NB4 (cell line): Measurements from ENCODE around the gene KDM4B.

ENCODE experiments used
- DNase-seq: peaks from one replicate; pipeline ENCODE4 v3.0.0; 2010; ENCODE audit warnings: low read depth
- H3K4me3 ChIP-seq: one replicate; pipeline ENCODE4 v1.5.1; 2011; ENCODE audit warnings: mild to moderate bottlenecking, low read depth, low read length, moderate library complexity
- MYC ChIP-seq: IDR thresholded peaks from 2 replicates; pipeline ENCODE4 v1.6.1; 2011; ENCODE audit warnings: low read depth, low read length
- POLR2A ChIP-seq: IDR thresholded peaks from 2 replicates; pipeline ENCODE4 v1.6.1; 2011; ENCODE audit warnings: mild to moderate bottlenecking; ENCODE audit not compliant: insufficient read length; ENCODE audit errors: extremely low read depth
- TF ChIP-seq, protein P1 (sequence below): IDR thresholded peaks from 2 replicates; pipeline ENCODE4 v1.6.1; 2011; ENCODE audit warnings: low read depth, low read length
- TF ChIP-seq, protein P2 (sequence below): IDR thresholded peaks from one replicate; pipeline ENCODE4 v1.5.1; 2012; ENCODE audit warnings: low read depth, low read length

Gene KDM4B

DNA sequence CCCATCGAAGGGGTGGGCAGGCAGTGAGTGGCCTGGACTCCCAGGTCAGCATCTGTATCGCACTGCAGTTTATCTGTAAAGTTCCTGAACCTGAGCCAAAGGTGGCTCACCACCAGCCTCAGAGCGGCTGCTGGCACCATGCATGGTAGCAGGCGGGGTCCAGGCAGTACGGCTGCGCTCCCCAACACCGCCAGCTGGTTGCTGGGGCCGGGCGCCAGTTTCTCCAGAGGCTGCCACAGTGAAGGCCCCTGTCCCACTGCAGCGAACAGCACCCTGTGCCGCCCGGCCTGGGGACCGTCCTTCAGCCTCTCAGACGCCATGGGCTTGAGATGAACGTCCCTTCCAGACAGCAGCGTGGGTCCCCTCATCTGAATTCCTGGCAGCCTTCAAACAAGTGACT, 109.8 kb downstream of the KDM4B start:
- no peak for TF ChIP-seq POLR2A
- no peak for DNase-seq
- H3K4me3 ChIP-seq: no peak overlapping the region

DNA sequence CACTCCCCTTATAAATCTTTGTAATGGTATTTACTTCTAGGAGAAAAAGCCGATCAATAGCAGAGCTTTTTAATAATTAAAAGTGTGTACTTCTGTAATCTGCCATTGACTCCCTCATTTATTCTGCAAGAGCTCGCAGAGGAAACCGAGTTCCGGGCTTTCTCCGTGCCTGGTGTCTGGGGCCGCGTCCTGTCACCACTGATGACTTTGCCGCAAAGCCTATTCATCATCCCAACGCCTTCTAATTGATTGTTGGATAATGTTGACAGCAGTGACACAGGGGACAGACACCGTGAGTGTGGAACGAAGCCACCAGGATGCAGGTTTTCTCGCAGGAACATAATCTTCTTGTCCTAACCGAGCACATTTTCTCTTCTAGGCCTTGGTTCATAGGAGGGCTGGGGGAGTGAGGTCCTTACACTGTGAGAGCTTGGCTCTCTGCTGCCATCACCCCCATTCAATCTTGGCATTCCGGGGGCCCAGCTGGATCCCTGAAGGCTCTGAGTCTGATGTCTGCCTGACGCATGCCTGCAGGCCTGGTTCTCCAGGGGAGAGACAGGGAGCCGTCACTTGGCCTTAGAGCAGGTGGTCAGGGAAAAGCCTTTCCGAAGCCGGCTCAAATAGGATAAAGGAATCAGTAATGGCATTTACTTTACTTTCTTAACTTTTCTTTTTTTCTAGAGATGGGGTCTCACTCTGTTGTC, 110.3 kb downstream of the KDM4B start:
- TF ChIP-seq, protein P1, sequence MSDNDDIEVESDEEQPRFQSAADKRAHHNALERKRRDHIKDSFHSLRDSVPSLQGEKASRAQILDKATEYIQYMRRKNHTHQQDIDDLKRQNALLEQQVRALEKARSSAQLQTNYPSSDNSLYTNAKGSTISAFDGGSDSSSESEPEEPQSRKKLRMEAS: no peak
- TF ChIP-seq, protein P2, sequence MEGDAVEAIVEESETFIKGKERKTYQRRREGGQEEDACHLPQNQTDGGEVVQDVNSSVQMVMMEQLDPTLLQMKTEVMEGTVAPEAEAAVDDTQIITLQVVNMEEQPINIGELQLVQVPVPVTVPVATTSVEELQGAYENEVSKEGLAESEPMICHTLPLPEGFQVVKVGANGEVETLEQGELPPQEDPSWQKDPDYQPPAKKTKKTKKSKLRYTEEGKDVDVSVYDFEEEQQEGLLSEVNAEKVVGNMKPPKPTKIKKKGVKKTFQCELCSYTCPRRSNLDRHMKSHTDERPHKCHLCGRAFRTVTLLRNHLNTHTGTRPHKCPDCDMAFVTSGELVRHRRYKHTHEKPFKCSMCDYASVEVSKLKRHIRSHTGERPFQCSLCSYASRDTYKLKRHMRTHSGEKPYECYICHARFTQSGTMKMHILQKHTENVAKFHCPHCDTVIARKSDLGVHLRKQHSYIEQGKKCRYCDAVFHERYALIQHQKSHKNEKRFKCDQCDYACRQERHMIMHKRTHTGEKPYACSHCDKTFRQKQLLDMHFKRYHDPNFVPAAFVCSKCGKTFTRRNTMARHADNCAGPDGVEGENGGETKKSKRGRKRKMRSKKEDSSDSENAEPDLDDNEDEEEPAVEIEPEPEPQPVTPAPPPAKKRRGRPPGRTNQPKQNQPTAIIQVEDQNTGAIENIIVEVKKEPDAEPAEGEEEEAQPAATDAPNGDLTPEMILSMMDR: no peak
- no peak for TF ChIP-seq POLR2A
- TF ChIP-seq MYC: no peak

DNA sequence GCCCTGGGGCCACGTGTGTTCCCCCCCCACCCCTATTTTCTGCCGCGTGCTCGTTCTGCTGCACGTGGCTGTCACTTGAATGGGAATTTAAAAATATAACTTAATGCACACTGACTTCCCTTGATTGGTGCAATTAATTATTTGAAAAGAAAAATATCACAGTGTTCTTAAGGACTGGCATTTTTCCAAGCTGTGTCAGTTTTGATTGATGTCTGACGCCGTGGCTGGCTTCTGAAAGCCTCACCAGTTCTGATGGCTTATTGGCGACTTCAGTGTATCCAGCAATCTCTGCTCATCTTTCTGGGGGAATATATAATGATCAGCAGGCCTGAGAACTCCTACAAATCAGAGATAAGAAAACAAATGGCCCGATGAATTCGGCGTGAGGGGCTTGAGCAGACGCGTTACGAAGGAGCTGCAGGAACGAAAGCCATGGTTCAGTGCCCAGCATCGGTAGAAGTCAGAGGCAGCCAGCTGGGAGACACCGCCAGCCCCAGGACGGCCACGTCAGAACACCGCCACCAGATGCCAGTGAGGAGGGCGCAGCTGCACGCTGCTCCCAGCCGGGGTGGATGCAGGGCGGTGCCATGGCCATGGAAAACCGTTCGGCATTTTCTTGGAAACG, 111.2 kb downstream of the KDM4B start:
- TF ChIP-seq POLR2A (no peak), MYC (no peak)
- TF ChIP-seq, protein P2: no peak
- TF ChIP-seq, protein P1: no peak
- DNase-seq: no peak
- no peak overlapping the region for H3K4me3 ChIP-seq

More for the DNA sequence above, 110.3 kb downstream of the KDM4B start:
- DNase-seq: no peak
- H3K4me3 ChIP-seq: no peak overlapping the region

DNA sequence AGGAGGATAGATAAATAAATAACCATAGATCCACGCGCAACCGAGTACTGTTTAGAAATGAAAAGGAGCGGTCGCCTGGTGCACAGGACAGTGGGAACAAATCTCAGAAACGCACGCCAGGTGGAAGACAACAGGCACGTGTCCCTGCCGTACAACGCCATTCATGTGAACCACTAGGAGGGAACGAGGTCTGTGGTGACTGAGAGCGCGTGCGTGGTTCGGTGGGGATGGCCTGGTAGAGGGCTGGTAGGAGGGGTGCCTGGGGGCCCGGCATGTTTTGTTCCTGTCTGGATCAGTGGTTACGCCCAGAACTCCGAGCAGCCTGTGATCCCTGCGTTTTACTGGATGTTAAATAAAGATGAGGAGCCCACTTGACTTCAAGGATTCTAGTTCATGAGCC, 111.9 kb downstream of the KDM4B start:
- H3K4me3 ChIP-seq: no peak overlapping the region

DNA sequence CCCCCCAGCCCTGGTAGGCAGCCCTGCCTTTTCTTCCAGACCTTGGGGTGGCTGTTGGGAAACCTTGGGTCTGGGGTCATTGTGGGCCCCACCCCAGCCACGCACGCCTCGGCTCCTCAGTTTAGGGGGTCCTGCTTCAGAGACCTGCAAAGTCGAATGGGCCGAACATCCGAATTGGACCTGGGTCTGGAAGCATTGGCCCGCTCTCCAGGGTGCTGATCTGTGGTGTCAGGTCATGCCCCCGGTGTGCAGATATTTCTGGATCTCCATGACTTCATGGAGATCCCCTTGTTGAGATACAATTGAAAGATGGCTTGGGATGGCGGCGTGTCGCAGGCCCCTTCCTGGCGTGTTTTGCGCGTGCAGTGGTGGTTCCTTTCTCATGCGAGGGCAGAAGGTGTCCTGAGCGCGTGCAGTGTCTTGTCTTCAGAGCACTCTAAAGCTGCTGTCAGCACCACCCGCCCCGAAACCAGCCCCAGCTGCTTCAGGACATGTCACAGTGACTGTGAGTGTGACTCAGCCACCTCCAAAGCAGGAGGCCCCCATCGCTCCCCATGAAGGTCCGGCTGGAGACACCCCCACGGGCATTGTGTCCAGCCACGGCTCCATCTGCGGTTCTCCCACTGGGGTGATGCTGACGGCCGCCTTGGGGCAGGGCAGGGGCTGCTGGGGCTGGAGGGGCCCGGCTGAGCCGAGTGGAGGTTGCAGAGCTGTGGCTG, 112.7 kb downstream of the KDM4B start:
- TF ChIP-seq, protein P1: no peak
- no peak for TF ChIP-seq POLR2A
- TF ChIP-seq, protein P2: no peak
- no peak for TF ChIP-seq MYC
- no peak overlapping the region for H3K4me3 ChIP-seq
- DNase-seq: no peak

More for the DNA sequence above, 111.9 kb downstream of the KDM4B start:
- DNase-seq: no peak
- TF ChIP-seq, protein P2: no peak
- TF ChIP-seq MYC: no peak
- TF ChIP-seq POLR2A: no peak
- TF ChIP-seq, protein P1: no peak

DNA sequence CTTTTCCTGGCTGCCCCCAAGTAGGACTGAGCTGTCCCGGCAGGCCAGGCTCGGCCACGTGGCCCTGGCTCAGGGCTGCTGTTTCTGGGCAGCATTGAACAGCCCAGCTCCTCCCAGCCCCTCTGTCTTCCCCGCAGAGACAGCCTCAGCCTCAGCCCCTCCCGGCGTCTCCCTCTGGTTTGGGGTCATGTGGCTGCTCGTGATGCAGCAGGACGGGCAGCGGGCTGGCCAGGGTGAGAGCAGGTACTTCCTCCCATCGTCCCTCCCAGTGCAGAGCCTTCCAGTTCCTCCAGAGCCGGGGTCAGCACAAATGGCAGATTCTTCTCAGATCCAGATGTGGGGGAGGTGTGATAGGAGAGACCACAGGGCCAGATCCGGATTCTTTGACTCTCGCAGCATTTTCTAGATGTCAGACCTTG, 114.6 kb downstream of the KDM4B start:
- TF ChIP-seq, protein P2: no peak
- TF ChIP-seq POLR2A (no peak), MYC (no peak)
- TF ChIP-seq, protein P1: no peak

More for the DNA sequence above, 114.6 kb downstream of the KDM4B start:
- no peak for DNase-seq
- no peak overlapping the region for H3K4me3 ChIP-seq
